Endothelial cell of umbilical vein (primary cell): ENCODE data around the gene GPATCH1. TPM values are rescaled to one million over a fixed set of nuclear protein-coding genes. Genes with fewer than 3 reads are reported as not detected.

Experiments used
- BruUV-seq: library from RNA; stranded (reverse); fragments of 400-500 nt; replicated peaks from 2 replicates; lab custom pipeline; 2021; lab: Mats Ljungman, UMichigan
- CTCF ChIA-PET: fragments of 300-600, 350-600 bp; sonication (Branson Sonifier 250); formaldehyde crosslinking; loops from one replicate; lab custom pipeline; 2021; ENCODE audit warnings: antibody characterized with exemption, inconsistent platforms; lab: Charles Lee
- POLR2A ChIA-PET: fragments of 300-600, 350-600 bp; sonication (Branson Sonifier 250); formaldehyde crosslinking; loops from one replicate; lab custom pipeline; 2021; ENCODE audit warnings: antibody characterized with exemption, inconsistent platforms; lab: Charles Lee
- DNase-seq: peaks from one replicate; pipeline ENCODE4 v3.0.0-alpha.2; 2011; ENCODE audit warnings: low read depth, low spot score
- FAIRE-seq: peaks from 2 replicates; lab custom pipeline; 2011; peaks lifted over from hg19 to GRCh38; lab: Jason Lieb, UNC
- H2AFZ ChIP-seq: 2 replicates; pipeline ENCODE4 v1.6.0; 2012; ENCODE audit warnings: low read depth, low read length, control low read depth, inconsistent platforms
- H3K27ac ChIP-seq: 2 replicates; pipeline ENCODE4 v1.5.1; 2011; ENCODE audit warnings: low read depth, mild to moderate bottlenecking, control low read depth, low read length, moderate library complexity; ENCODE audit not compliant: insufficient read depth
- H3K27me3 ChIP-seq, 2 experiments: 2 replicates each; pipeline versions ENCODE4 v1.6.0 to v1.6.1; 2011; ENCODE audit warnings: low read length in 2 of 2, mixed read lengths in 1 of 2; ENCODE audit not compliant: control insufficient read depth in 2 of 2, insufficient read depth in 2 of 2
- H3K36me3 ChIP-seq, 2 experiments: 2 replicates in 1 of 2; 3 replicates in 1 of 2; pipeline ENCODE4 v1.5.1; 2011; ENCODE audit warnings: low read length in 2 of 2, mild to moderate bottlenecking in 1 of 2, moderate library complexity in 1 of 2; ENCODE audit not compliant: control insufficient read depth in 2 of 2, insufficient read depth in 2 of 2; ENCODE audit errors: extremely low read depth in 1 of 2
- H3K4me1 ChIP-seq: 3 replicates; pipeline ENCODE4 v1.5.1; 2011; ENCODE audit warnings: mild to moderate bottlenecking, low read length; ENCODE audit not compliant: control insufficient read depth, insufficient read depth; ENCODE audit errors: extremely low read depth
- H3K4me2 ChIP-seq: 2 replicates; pipeline ENCODE4 v1.6.1; 2011; ENCODE audit warnings: low read length, control low read depth, mixed read lengths; ENCODE audit not compliant: insufficient read depth
- H3K4me3 ChIP-seq, 3 experiments: fragments of 200-600 bp in 1 of 3; sonication (generic), shearing (Covaris generic) in 1 of 3; replicated peaks in 1 of 3; 2 replicates each; pipeline ENCODE4 v1.5.1; 2011 to 2016; ENCODE audit warnings: control low read depth in 3 of 3, low read length in 3 of 3, mild to moderate bottlenecking in 2 of 3, inconsistent platforms in 1 of 3, low read depth in 1 of 3, moderate library complexity in 1 of 3; ENCODE audit not compliant: insufficient read depth in 1 of 3
- H3K79me2 ChIP-seq: 2 replicates; pipeline ENCODE4 v1.6.0; 2012; ENCODE audit warnings: low read length, inconsistent platforms; ENCODE audit not compliant: control insufficient read depth, insufficient read depth
- H3K9ac ChIP-seq: replicated peaks from 2 replicates; pipeline ENCODE3; 2011; ENCODE audit warnings: low read length, control low read depth; ENCODE audit not compliant: insufficient read depth; ENCODE audit errors: extremely low read depth
- H3K9me1 ChIP-seq: replicated peaks from 3 replicates; pipeline ENCODE4 v1.6.0; 2011; ENCODE audit warnings: mild to moderate bottlenecking, low read length; ENCODE audit not compliant: control insufficient read depth, insufficient read depth; ENCODE audit errors: extremely low read depth
- H3K9me3 ChIP-seq: replicated peaks from 2 replicates; pipeline ENCODE4 v1.5.1; 2012; ENCODE audit warnings: low read length, inconsistent platforms; ENCODE audit not compliant: control insufficient read depth, insufficient read depth
- H4K20me1 ChIP-seq: replicated peaks from 2 replicates; pipeline ENCODE3; 2011; ENCODE audit warnings: mild to moderate bottlenecking, low read length; ENCODE audit not compliant: control insufficient read depth, insufficient read depth; ENCODE audit errors: extremely low read depth
- FOS ChIP-seq: IDR thresholded peaks from 2 replicates; pipeline ENCODE4 v1.6.1; 2011; ENCODE audit warnings: mild to moderate bottlenecking, low read length, moderate library complexity, borderline replicate concordance; ENCODE audit not compliant: insufficient read depth
- MAX ChIP-seq: IDR thresholded peaks from 2 replicates; pipeline ENCODE4 v1.6.1; 2011; ENCODE audit not compliant: insufficient read depth, insufficient read length
- dilution Hi-C: fragments of 300-500 bp; cut with MboI; formaldehyde crosslinking; loops from one replicate; pipeline ENCODE4 v1.15.0; 2019; ENCODE audit warnings: low sequenced_read_pairs; ENCODE audit not compliant: extremely low pct_ligation_motif_present
- intact Hi-C: fragments of 100-400 bp; cut with micrococcal nuclease; formaldehyde crosslinking; loops from one replicate; pipeline ENCODE4 v1.10.0; 2022
- polyA plus RNA-seq, 4 experiments: library from polyadenylated mRNA; depleted of rRNA in 3 of 4; stranded (reverse) in 3 of 4; unstranded in 1 of 4; fragments of >200 nt; gene quantifications; 2 replicates each; pipeline versions ENCODE4 v1.2.1 to v1.2.3, GENCODE V29; 2011 to 2012; ENCODE audit warnings: missing spikeins in 1 of 4
- total RNA-seq: library from RNA; stranded (reverse); gene quantifications from 2 replicates; pipeline ENCODE4 v1.2.3, GENCODE V29; 2021

Gene GPATCH1
- total and polyA plus RNA-seq, 2 donors (not counting 3 experiments of a cell fraction or from before 2014, with no cell fraction given), result 4.5 to 9.2 TPM

GRCh38 chr19:33171916-33172359 is 91.0 kb downstream of the GPATCH1 start:
- DNase-seq (no peak), FAIRE-seq (no peak)
- H3K27me3 ChIP-seq, result no peaks in the 10 kb centered on the region
- ChIA-PET CTCF (interaction anchor here (5.8 kb wide), 1 partner anchor 13 kb away, joined by 32 read pairs; no protein-coding TSS in a partner anchor), POLR2A (no interaction called here)
- intact Hi-C loops, result no loop called here
- H3K79me2 ChIP-seq, result no peaks in the 10 kb centered on the region
- no peak overlapping the region for H3K4me3 ChIP-seq
- TF ChIP-seq MAX, result no peak
- no peak overlapping the region for H3K9ac ChIP-seq
- peaks cover 6% of the 10 kb centered on the region for H3K4me1 ChIP-seq
- H3K9me1 ChIP-seq, result no peaks in the 10 kb centered on the region
- H3K4me2 ChIP-seq, result no peak overlapping the region
- H4K20me1 ChIP-seq, result no peaks in the 10 kb centered on the region
- dilution Hi-C loops, result no loop called here
- H3K27ac ChIP-seq, result no peak overlapping the region
- H3K9me3 ChIP-seq, result no peaks in the 10 kb centered on the region
- no peak overlapping the region for H2AFZ ChIP-seq
- H3K36me3 ChIP-seq, result no peaks in the 10 kb centered on the region
- BruUV-seq, result no TSS peak

- no peak for TF ChIP-seq FOS
- no peaks in the 10 kb centered on the region for H3K36me3 ChIP-seq
- H3K9me3 ChIP-seq, result no peaks in the 10 kb centered on the region
- intact Hi-C loops (no loop called here), dilution Hi-C loops (no loop called here)
- H3K27ac ChIP-seq, result no peak overlapping the region
- FAIRE-seq, result no peak
- no peak for DNase-seq
- H2AFZ ChIP-seq, result no peak overlapping the region
- H3K27me3 ChIP-seq, result peaks cover 0 to 4% of the 10 kb centered on the region in 2 experiments
- no TSS peak for BruUV-seq
- peaks cover 15% of the 10 kb centered on the region for H3K4me1 ChIP-seq
- H3K4me2 ChIP-seq, result no peak overlapping the region
- ChIA-PET POLR2A (no interaction called here), CTCF (interaction anchor here (5.8 kb wide), 1 partner anchor 11 kb away, joined by 32 read pairs; no protein-coding TSS in a partner anchor)
- H3K9ac ChIP-seq, result no peak overlapping the region
- H3K4me3 ChIP-seq, result no peak overlapping the region
- no peaks in the 10 kb centered on the region for H3K79me2 ChIP-seq
- no peaks in the 10 kb centered on the region for H4K20me1 ChIP-seq
- no peaks in the 10 kb centered on the region for H3K9me1 ChIP-seq
Observed at GRCh38 chr19:33174186-33174585, 93.2 kb downstream of the GPATCH1 start.
